ENCODE results near the gene PPM1N. TPM values are rescaled to one million over a fixed set of nuclear protein-coding genes. Genes with fewer than 3 reads are reported as not detected.

Gene PPM1N
- total RNA-seq, 4 donors from 2014 or later, result 1.6 to 3.8 (median 3.0) TPM

DNA sequence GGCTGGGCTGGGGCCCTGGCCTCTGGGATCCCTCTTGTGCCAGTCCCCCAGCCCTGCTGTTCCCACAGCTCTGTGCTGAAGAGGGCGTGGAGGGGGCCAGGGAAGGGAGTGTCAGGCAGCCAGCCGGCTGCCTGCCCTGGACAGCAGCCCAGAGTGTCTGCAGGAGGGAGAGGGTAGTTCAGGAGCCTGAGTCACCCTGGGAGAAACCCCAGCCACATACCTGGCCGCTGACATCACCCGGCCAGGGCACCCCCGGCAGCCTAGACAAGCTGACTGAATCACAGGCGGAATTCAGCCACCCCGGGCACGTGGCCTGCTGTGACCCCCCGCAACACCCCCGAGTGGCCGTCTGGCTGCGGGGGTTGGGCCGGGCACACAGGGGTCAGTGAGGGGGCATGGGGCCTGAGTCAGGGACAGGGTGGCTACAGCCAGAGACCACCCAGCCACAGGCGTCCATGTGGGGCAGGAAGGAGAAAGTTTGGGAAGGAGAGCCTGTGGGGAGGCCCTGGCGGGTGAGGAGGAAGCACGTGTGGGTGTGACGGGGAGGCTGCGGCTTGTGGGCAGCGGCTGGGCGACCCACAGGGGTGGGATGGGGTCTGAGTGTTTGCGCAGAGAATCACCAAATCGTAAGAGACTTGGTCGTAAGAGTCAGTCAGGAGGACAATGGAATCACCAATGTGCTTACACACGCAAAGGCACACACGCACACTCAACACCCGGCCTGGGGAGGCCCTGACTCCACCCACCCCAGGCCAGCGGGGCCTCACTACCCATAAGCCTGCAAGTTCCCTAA, 42.3 kb upstream of the PPM1N start:
- H3K27ac ChIP-seq (replicated peaks in 1 of 4), result peak overlapping the region; percentile 79 to 87 (median 85)
- H3K9me3 ChIP-seq, result no peaks in the 10 kb centered on the region
- TF ChIP-seq, protein P1, sequence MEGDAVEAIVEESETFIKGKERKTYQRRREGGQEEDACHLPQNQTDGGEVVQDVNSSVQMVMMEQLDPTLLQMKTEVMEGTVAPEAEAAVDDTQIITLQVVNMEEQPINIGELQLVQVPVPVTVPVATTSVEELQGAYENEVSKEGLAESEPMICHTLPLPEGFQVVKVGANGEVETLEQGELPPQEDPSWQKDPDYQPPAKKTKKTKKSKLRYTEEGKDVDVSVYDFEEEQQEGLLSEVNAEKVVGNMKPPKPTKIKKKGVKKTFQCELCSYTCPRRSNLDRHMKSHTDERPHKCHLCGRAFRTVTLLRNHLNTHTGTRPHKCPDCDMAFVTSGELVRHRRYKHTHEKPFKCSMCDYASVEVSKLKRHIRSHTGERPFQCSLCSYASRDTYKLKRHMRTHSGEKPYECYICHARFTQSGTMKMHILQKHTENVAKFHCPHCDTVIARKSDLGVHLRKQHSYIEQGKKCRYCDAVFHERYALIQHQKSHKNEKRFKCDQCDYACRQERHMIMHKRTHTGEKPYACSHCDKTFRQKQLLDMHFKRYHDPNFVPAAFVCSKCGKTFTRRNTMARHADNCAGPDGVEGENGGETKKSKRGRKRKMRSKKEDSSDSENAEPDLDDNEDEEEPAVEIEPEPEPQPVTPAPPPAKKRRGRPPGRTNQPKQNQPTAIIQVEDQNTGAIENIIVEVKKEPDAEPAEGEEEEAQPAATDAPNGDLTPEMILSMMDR (IDR thresholded peaks at IDR 0.05), result no peak
- TF ChIP-seq POLR2A (IDR thresholded peaks at IDR 0.05; ENCODE audit: low read depth) (no peak), EP300 (IDR thresholded peaks at IDR 0.05) (peak; percentile 47), POLR2AphosphoS5 (IDR thresholded peaks at IDR 0.05) (peak; percentile 86 to 96)
- DNase-seq (ENCODE audit: extremely low spot score), result peak; percentile 96
- 9% methylated on average over 10 of the region's 27 CpGs for WGBS
- peak overlapping the region; percentile 14 to 37 (median 24) for H3K4me3 ChIP-seq
- intact Hi-C loops (cut with DNase I), result no loop called here
- H3K4me1 ChIP-seq, result peaks cover 24 to 37% (median 33%) of the 10 kb centered on the region in 4 donors
- H3K27me3 ChIP-seq, result no peaks in the 10 kb centered on the region
- H3K36me3 ChIP-seq, result no peaks in the 10 kb centered on the region

- Histone ChIP-seq H3K4me1 (peaks cover 19 to 32% (median 28%) of the 10 kb centered on the region in 4 donors), H3K36me3 (no peaks in the 10 kb centered on the region), H3K9me3 (no peaks in the 10 kb centered on the region), H3K27ac (replicated peaks in 1 of 4) (peak overlapping the region; percentile 79 to 87 (median 85)), H3K4me3 (no peak overlapping the region), H3K27me3 (no peaks in the 10 kb centered on the region)
- no peak for DNase-seq (ENCODE audit: extremely low spot score)
- no peak for TF ChIP-seq POLR2A (IDR thresholded peaks at IDR 0.05; ENCODE audit: low read depth)
- no peak for TF ChIP-seq POLR2AphosphoS5 (IDR thresholded peaks at IDR 0.05)
- TF ChIP-seq, protein P1 (IDR thresholded peaks at IDR 0.05), result no peak
- TF ChIP-seq EP300 (IDR thresholded peaks at IDR 0.05), result no peak
- WGBS, result 59% methylated on average over 2 of the region's 2 CpGs
- intact Hi-C loops (cut with DNase I), result no loop called here
These were observed 41.8 kb upstream of the PPM1N start for GRCh38 chr19:45456500-45456815.

GRCh38 chr19:45457776-45458175, 40.5 kb upstream of the PPM1N start:
- intact Hi-C loops (cut with DNase I), result no loop called here
- H3K36me3 ChIP-seq, result no peaks in the 10 kb centered on the region
- H3K27ac ChIP-seq (replicated peaks in 1 of 4), result no peak overlapping the region
- no peak overlapping the region for H3K4me3 ChIP-seq
- TF ChIP-seq POLR2AphosphoS5 (IDR thresholded peaks at IDR 0.05) (no peak), EP300 (IDR thresholded peaks at IDR 0.05) (no peak)
- TF ChIP-seq, protein P1 (IDR thresholded peaks at IDR 0.05), result no peak
- H3K27me3 ChIP-seq, result no peaks in the 10 kb centered on the region
- no peak for DNase-seq (ENCODE audit: extremely low spot score)
- no peaks in the 10 kb centered on the region for H3K9me3 ChIP-seq
- H3K4me1 ChIP-seq, result peaks cover 16 to 28% (median 24%) of the 10 kb centered on the region in 4 donors

DNA sequence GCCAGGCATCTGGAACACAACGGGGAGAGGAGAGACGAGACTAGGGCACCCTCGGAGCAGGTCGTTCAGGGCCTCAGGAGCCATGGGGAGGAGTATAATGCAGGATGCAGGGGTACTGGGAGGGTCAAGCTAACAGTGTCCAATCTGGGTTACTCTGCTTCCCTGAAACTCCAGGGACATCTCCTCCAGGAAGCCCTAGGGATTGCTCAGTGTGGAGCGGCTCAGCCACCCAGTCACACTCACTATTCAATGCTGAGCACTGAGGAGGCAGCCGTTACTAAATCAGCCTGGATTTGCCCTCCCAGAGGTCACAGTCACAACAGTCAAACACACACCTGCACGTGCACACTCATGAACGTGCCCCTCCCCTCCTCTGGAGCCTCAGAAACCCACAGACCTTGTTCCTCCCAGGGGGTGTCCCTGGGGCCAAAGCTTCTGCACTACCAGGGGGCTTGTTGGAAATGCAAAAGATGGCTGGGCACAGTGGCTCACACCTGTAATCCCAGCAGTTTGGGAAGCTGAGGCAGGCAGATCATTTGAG, 37.4 kb upstream of the PPM1N start:
- Histone ChIP-seq H3K4me1 (peaks cover 3 to 7% (median 6%) of the 10 kb centered on the region in 4 donors), H3K27ac (replicated peaks in 1 of 4) (no peak overlapping the region), H3K9me3 (no peaks in the 10 kb centered on the region), H3K27me3 (no peaks in the 10 kb centered on the region), H3K36me3 (no peaks in the 10 kb centered on the region), H3K4me3 (no peak overlapping the region)
- no peak for TF ChIP-seq POLR2AphosphoS5 (IDR thresholded peaks at IDR 0.05)
- no peak for TF ChIP-seq EP300 (IDR thresholded peaks at IDR 0.05)
- TF ChIP-seq POLR2A (IDR thresholded peaks at IDR 0.05; ENCODE audit: low read depth), result no peak
- TF ChIP-seq, protein P1 (IDR thresholded peaks at IDR 0.05), result no peak
- 82% methylated on average over 5 of the region's 8 CpGs for WGBS
- intact Hi-C loops (cut with DNase I), result no loop called here
- no peak for DNase-seq (ENCODE audit: extremely low spot score)

Measured in esophagus muscularis mucosa (tissue), 4 donors.